SK-N-MC (cell line): ENCODE data around the gene NEK4.

Experiments used
- DNase-seq: peaks from one replicate; pipeline ENCODE4 v3.0.0-alpha.2; 2011; ENCODE audit warnings: low read depth, low spot score
- H3K27ac ChIP-seq: fragments of 200-600 bp; sonication (generic); 2 replicates; pipeline ENCODE4 v1.5.1; 2016; ENCODE audit warnings: mixed run types
- H3K36me3 ChIP-seq: fragments of 200-600 bp; sonication (generic); 2 replicates; pipeline ENCODE4 v1.6.1; 2017; ENCODE audit warnings: antibody characterized with exemption, low read length, mixed read lengths; ENCODE audit not compliant: insufficient read depth
- H3K4me3 ChIP-seq: fragments of 200-600 bp; sonication (generic); 2 replicates; pipeline ENCODE4 v1.5.1; 2016
- H3K9ac ChIP-seq: fragments of 200-600 bp; sonication (generic); 2 replicates; pipeline ENCODE4 v1.8.0; 2017; ENCODE audit warnings: mixed run types, mixed read lengths; ENCODE audit not compliant: insufficient read length
- H3K9me3 ChIP-seq: fragments of 200-600 bp; sonication (generic); 2 replicates; pipeline ENCODE4 v1.6.1; 2017; ENCODE audit warnings: low read depth, mild to moderate bottlenecking, antibody characterized with exemption, low read length, moderate library complexity, mixed read lengths
- EZH2 ChIP-seq: fragments of 200-600 bp; sonication (generic); IDR thresholded peaks from one replicate; pipeline ENCODE4 v1.6.1; 2017; ENCODE audit warnings: antibody characterized with exemption
- FOXP2 ChIP-seq: optimal IDR thresholded peaks from 2 replicates; pipeline ENCODE3; 2011; ENCODE audit warnings: mild to moderate bottlenecking, moderate library complexity; ENCODE audit not compliant: insufficient read depth; ENCODE audit errors: extremely low read length, control extremely low read depth
- POLR2AphosphoS5 ChIP-seq: IDR thresholded peaks from 2 replicates; pipeline ENCODE4 v1.6.1; 2012; ENCODE audit warnings: mild to moderate bottlenecking, low read depth, low read length, borderline replicate concordance

Gene NEK4

GRCh38 chr3:52775877-52776276 is 5.1 kb upstream of the NEK4 start:
- H3K27ac ChIP-seq: no peak overlapping the region
- no peak for TF ChIP-seq EZH2
- TF ChIP-seq FOXP2: no peak
- TF ChIP-seq POLR2AphosphoS5: no peak
- H3K9ac ChIP-seq: no peak overlapping the region
- no peaks in the 10 kb centered on the region for H3K9me3 ChIP-seq
- DNase-seq: no peak
- no peak overlapping the region for H3K4me3 ChIP-seq
- no peaks in the 10 kb centered on the region for H3K36me3 ChIP-seq

DNA sequence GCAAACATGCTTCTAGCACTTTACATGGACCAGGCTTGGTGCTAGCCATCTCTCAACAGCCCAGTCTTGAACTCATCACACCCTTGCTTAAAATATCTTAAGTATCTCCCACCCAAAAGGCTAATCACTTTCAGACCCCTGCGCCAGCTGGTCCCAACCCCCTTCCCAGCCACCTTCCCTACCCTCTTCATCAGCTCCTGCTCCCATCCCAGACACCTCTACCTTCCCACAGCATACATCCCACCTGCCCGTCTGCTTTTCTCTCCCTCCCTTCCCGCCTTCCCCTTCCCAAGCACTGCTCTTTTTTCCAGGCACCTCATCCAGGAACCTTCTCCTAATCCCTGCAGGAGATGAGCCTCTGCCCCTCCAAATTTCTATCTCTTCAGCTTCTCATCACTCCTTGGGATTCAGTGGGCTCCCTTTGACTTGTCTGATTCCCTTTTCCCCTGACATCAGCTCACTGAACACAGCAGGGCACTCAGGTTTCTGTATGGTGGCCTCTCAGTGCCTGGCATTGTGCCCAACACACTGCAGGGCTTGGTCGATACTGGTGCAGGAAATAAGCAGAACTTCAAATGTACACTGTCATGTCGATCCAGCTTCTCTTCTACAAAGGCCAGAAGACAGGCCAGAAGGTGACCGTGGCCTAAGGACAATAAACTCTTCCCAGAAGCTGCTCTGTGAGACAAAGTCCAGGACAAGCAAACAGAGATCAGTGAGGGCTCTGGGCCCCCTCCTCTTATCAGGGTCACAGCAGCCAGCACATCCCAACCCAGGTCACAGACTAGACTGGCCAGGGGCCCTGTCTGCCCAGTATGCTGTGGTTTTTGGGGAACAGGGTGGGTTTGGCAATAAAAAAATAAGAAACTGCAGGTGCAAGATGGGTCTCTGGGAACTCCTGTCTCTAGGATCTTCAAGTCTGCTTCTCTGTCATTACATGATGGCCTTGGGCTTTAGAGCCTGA is 4.4 kb upstream of the NEK4 start:
- no peak overlapping the region for H3K27ac ChIP-seq
- no peak overlapping the region for H3K9ac ChIP-seq
- DNase-seq: no peak
- H3K36me3 ChIP-seq: no peaks in the 10 kb centered on the region
- H3K9me3 ChIP-seq: no peaks in the 10 kb centered on the region
- TF ChIP-seq EZH2 (no peak), FOXP2 (no peak), POLR2AphosphoS5 (no peak)
- no peak overlapping the region for H3K4me3 ChIP-seq

- no peak overlapping the region for H3K27ac ChIP-seq
- DNase-seq: no peak
- no peaks in the 10 kb centered on the region for H3K9me3 ChIP-seq
- no peaks in the 10 kb centered on the region for H3K36me3 ChIP-seq
- TF ChIP-seq EZH2 (no peak), FOXP2 (no peak)
- no peak overlapping the region for H3K4me3 ChIP-seq
- no peak overlapping the region for H3K9ac ChIP-seq
Observed at GRCh38 chr3:52774066-52774713, 3.5 kb upstream of the NEK4 start.

- Histone ChIP-seq H3K9me3 (no peaks in the 10 kb centered on the region), H3K4me3 (no peak overlapping the region), H3K36me3 (no peaks in the 10 kb centered on the region), H3K9ac (no peak overlapping the region), H3K27ac (no peak overlapping the region)
- no peak for DNase-seq
- TF ChIP-seq FOXP2 (no peak), POLR2AphosphoS5 (no peak), EZH2 (no peak)
Observed at GRCh38 chr3:52773361-52774065, 2.8 kb upstream of the NEK4 start.

DNA sequence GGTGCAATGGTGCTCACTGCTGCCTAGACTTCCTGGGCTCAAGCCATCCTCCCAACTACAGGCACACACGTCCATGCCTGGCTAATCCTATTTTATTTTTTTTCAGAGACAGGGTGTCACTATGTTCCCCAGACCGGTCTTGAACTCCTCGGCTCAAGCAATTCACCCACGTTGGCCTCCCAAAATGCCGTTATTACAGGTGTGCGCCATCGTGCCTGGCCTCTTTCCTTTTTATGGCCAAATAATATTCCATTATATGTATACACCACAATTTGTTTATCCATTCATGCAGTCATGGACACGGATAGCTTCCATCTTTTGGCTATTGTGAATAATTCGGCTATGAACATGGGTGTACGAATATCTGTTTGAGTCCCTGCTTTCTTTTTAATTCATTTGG is 962 bp upstream of the NEK4 start:
- H3K36me3 ChIP-seq: peaks cover 6% of the 10 kb centered on the region; the same call in 1 of the 2 replicates
- no peak overlapping the region for H3K27ac ChIP-seq
- no peak overlapping the region for H3K4me3 ChIP-seq
- no peak for DNase-seq
- H3K9ac ChIP-seq: no peak overlapping the region
- TF ChIP-seq POLR2AphosphoS5 (no peak), EZH2 (no peak), FOXP2 (no peak)
- H3K9me3 ChIP-seq: no peaks in the 10 kb centered on the region

GRCh38 chr3:52771334-52771681 is 568 bp upstream of the NEK4 start:
- H3K9me3 ChIP-seq: no peaks in the 10 kb centered on the region
- no peak for DNase-seq
- H3K27ac ChIP-seq: peak overlapping the region; percentile 46; the same call in 1 of the 2 replicates
- H3K9ac ChIP-seq: peak overlapping the region; percentile 79
- TF ChIP-seq EZH2 (no peak), POLR2AphosphoS5 (no peak), FOXP2 (no peak)
- peak overlapping the region; percentile 83 for H3K4me3 ChIP-seq
- peaks cover 6% of the 10 kb centered on the region; the same call in 1 of the 2 replicates for H3K36me3 ChIP-seq

DNA sequence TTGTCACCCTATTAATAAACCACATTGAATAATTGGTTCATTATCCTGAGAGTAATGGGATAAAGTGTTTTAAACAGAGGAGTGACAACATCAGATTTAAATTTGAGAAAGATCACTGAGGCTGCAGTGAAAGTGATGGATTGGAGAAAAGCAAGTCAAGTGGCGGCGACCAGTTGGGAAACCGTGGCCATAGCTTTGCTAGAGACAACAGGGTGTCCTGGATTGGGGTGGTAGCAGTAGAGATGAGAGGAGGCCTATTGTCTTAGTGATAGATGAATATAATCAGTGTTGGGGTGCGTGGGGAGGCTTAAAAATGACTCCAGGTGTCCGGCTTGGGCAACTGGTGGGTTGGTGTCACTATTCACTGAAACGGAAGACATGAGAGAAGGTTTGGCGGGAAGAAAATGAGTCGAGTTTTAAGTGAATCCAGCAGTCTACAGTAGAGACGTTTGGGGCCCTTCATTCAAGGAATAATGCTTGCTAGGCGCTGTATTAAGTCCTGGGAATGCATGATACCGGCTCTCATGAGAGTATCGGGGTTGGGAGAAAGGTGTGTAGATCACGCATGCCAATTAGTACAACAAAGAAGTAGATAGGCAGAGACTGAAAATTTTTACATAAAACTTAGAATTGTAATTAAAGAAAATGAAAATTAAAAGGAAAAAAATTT is 819 bp downstream of the NEK4 start:
- DNase-seq: no peak
- no peak overlapping the region for H3K27ac ChIP-seq
- H3K9ac ChIP-seq: peak overlapping the region; percentile 77

DNA sequence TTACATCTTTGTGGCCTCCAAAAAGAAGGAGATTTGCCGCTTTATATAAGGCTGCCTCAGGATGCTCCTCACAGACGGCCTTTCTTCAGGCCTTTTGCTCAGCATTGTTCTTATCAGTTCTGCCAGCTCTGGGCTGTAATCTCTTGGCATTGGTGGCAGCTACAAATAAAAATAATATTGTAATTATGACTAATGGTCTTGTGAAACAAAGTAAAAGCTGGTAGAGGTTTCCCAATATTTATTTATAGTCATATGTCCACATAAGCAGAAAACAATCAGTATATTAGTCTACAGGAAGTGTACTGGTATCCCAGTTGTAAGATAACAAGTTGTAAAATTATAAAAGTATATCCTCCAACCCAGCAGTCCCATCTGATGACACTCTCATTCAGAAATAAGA is 7.3 kb downstream of the NEK4 start:
- TF ChIP-seq EZH2: no peak
- no peak for TF ChIP-seq FOXP2
- no peak for TF ChIP-seq POLR2AphosphoS5
- no peak overlapping the region for H3K9ac ChIP-seq
- H3K27ac ChIP-seq: no peak overlapping the region
- peaks cover 31% of the 10 kb centered on the region for H3K36me3 ChIP-seq
- DNase-seq: no peak
- no peak overlapping the region for H3K4me3 ChIP-seq
- no peaks in the 10 kb centered on the region for H3K9me3 ChIP-seq

More for the DNA sequence above, 819 bp downstream of the NEK4 start:
- peaks cover 14% of the 10 kb centered on the region for H3K36me3 ChIP-seq
- no peak for TF ChIP-seq FOXP2
- TF ChIP-seq EZH2: no peak
- no peak for TF ChIP-seq POLR2AphosphoS5
- H3K9me3 ChIP-seq: no peaks in the 10 kb centered on the region
- H3K4me3 ChIP-seq: peak overlapping the region; percentile 83
